SK-N-SH (cell line): Measurements from ENCODE around the gene CCN5. TPM values are rescaled to one million over a fixed set of nuclear protein-coding genes. Genes with fewer than 3 reads are reported as not detected.

Experiments
- CTCF ChIA-PET: fragments of 300-600, 350-600 bp; formaldehyde crosslinking; extraction: SDS; loops from one replicate; lab custom pipeline; 2021; lab: Yijun Ruan, JAX
- POLR2A ChIA-PET: fragments of 350-600 bp; sonication (Branson Sonifier 250); formaldehyde crosslinking; extraction: SDS; loops from one replicate; lab custom pipeline; 2020; ENCODE audit warnings: antibody characterized with exemption, inconsistent platforms; lab: Yijun Ruan, JAX
- DNase-seq: peaks from one replicate; pipeline ENCODE4 v3.0.0; 2012
- H2AFZ ChIP-seq: fragments of 200-600 bp; sonication (generic); 2 replicates; pipeline ENCODE4 v1.8.1; 2016; ENCODE audit warnings: antibody characterized with exemption, mild to moderate bottlenecking, low read depth
- H3F3A ChIP-seq: fragments of 200-600 bp; sonication (generic); replicated peaks from 2 replicates; pipeline ENCODE3; 2016; ENCODE audit warnings: antibody characterized with exemption, mild to moderate bottlenecking; ENCODE audit not compliant: insufficient read depth
- H3K27ac ChIP-seq, 2 experiments: fragments of 200-500 bp in 1 of 2; fragments of 200-600 bp in 1 of 2; sonication (Bioruptor generic) in 1 of 2; sonication (generic), shearing (Covaris generic) in 1 of 2; 2 replicates each; pipeline versions ENCODE4 v1.5.1 to v1.6.1; 2014 to 2016; ENCODE audit warnings: low read depth in 2 of 2, inconsistent platforms in 1 of 2, low read length in 1 of 2, mild to moderate bottlenecking in 1 of 2, mixed read lengths in 1 of 2
- H3K27me3 ChIP-seq: fragments of 200-600 bp; sonication (generic), shearing (Covaris generic); 2 replicates; pipeline ENCODE4 v1.6.1; 2016; ENCODE audit warnings: mixed run types; ENCODE audit not compliant: insufficient read depth
- H3K36me3 ChIP-seq, 2 experiments: fragments of 200-500 bp in 1 of 2; fragments of 200-600 bp in 1 of 2; sonication (Bioruptor generic) in 1 of 2; sonication (generic) in 1 of 2; replicated peaks in 1 of 2; 2 replicates each; pipeline versions ENCODE3 to v1.5.1; 2014 to 2016; ENCODE audit warnings: low read length in 1 of 2, mild to moderate bottlenecking in 1 of 2; ENCODE audit not compliant: insufficient read depth in 2 of 2, control insufficient read depth in 1 of 2
- H3K4me1 ChIP-seq, 2 experiments: fragments of 200-500 bp in 1 of 2; fragments of 200-600 bp in 1 of 2; sonication (Bioruptor generic) in 1 of 2; sonication (generic), shearing (Covaris generic) in 1 of 2; 2 replicates each; pipeline versions ENCODE4 v1.5.1 to v1.6.1; 2014 to 2016; ENCODE audit warnings: low read depth in 1 of 2, low read length in 1 of 2, mixed run types in 1 of 2; ENCODE audit not compliant: insufficient read depth in 2 of 2, control insufficient read depth in 1 of 2
- H3K4me2 ChIP-seq: fragments of 200-600 bp; sonication (generic), shearing (Covaris generic); 2 replicates; pipeline ENCODE4 v1.6.1; 2017; ENCODE audit warnings: mixed run types
- H3K4me3 ChIP-seq, 2 experiments: fragments of 200-500 bp in 1 of 2; fragments of 200-600 bp in 1 of 2; sonication (Bioruptor generic) in 1 of 2; sonication (generic), shearing (Covaris generic) in 1 of 2; 2 replicates each; pipeline versions ENCODE4 v1.5.1 to v1.8.1; 2014 to 2016; ENCODE audit warnings: low read depth in 2 of 2, inconsistent platforms in 1 of 2, low read length in 1 of 2, mild to moderate bottlenecking in 1 of 2, mixed read lengths in 1 of 2, moderate library complexity in 1 of 2
- H3K79me2 ChIP-seq: fragments of 200-600 bp; sonication (generic); 2 replicates; pipeline ENCODE4 v1.8.1; 2017; ENCODE audit warnings: mild to moderate bottlenecking; ENCODE audit not compliant: insufficient read depth
- H3K9ac ChIP-seq: fragments of 200-600 bp; sonication (generic); 2 replicates; pipeline ENCODE4 v1.6.1; 2017; ENCODE audit warnings: mixed run types
- H3K9me2 ChIP-seq: fragments of 200-600 bp; sonication (generic); 2 replicates; pipeline ENCODE4 v1.6.1; 2017; ENCODE audit warnings: mixed run types
- H3K9me3 ChIP-seq: fragments of 200-600 bp; sonication (generic); 2 replicates; pipeline ENCODE4 v1.6.1; 2017; ENCODE audit warnings: mixed run types, mild to moderate bottlenecking, moderate library complexity
- H4K20me1 ChIP-seq: fragments of 200-600 bp; sonication (generic); 2 replicates; pipeline ENCODE4 v1.6.1; 2017; ENCODE audit warnings: mild to moderate bottlenecking, mixed run types; ENCODE audit not compliant: insufficient read depth
- EP300 ChIP-seq, 2 experiments: IDR thresholded peaks; 2 replicates each; pipeline versions ENCODE4 v1.4.0 to v1.6.1; 2012; ENCODE audit warnings: borderline replicate concordance in 1 of 2, low read depth in 1 of 2, low read length in 1 of 2
- FOXJ3 ChIP-seq: sonication (generic); formaldehyde crosslinking; IDR thresholded peaks from 2 replicates; pipeline ENCODE4 v1.5.1; 2020; ENCODE audit warnings: mild to moderate bottlenecking, missing genetic modification reagents
- FOXM1 ChIP-seq: IDR thresholded peaks from 2 replicates; pipeline ENCODE4 v1.4.0; 2012; ENCODE audit warnings: low read depth, mild to moderate bottlenecking
- GABPA ChIP-seq: IDR thresholded peaks from 2 replicates; pipeline ENCODE4 v1.4.0; 2012; ENCODE audit warnings: low read depth, mild to moderate bottlenecking
- MXI1 ChIP-seq: IDR thresholded peaks from 2 replicates; pipeline ENCODE4 v1.6.1; 2012; ENCODE audit warnings: mild to moderate bottlenecking, low read depth, low read length, improper control_type of control experiment
- NFIC ChIP-seq: IDR thresholded peaks from 2 replicates; pipeline ENCODE4 v1.4.0; 2012; ENCODE audit warnings: borderline replicate concordance
- POLR2AphosphoS5 ChIP-seq: IDR thresholded peaks from 2 replicates; pipeline ENCODE4 v1.6.1; 2012; ENCODE audit warnings: low read depth, low read length
- SMC3 ChIP-seq: IDR thresholded peaks from 2 replicates; pipeline ENCODE4 v1.6.1; 2012; ENCODE audit warnings: low read depth, low read length, improper control_type of control experiment
- TAF1 ChIP-seq: IDR thresholded peaks from 2 replicates; pipeline ENCODE4 v1.6.1; 2012; ENCODE audit warnings: low read depth, mild to moderate bottlenecking, low read length, moderate library complexity, borderline replicate concordance
- TEAD4 ChIP-seq: IDR thresholded peaks from 2 replicates; pipeline ENCODE4 v1.4.0; 2012; ENCODE audit warnings: mild to moderate bottlenecking, borderline replicate concordance; ENCODE audit not compliant: insufficient read depth
- YY1 ChIP-seq: IDR thresholded peaks from 2 replicates; pipeline ENCODE4 v1.4.0; 2012; ENCODE audit warnings: low read depth, mild to moderate bottlenecking
- ZBTB33 ChIP-seq: IDR thresholded peaks from 2 replicates; pipeline ENCODE4 v1.4.0; 2012; ENCODE audit warnings: low read depth, borderline replicate concordance
- WGBS: methylation state at CpG from one replicate; pipeline ENCODE4 v1.1.6; 2017; ENCODE audit warnings: low lambda C conversion rate; 5-methylcytosine and 5-hydroxymethylcytosine counted together
- polyA plus RNA-seq, 3 experiments: library from polyadenylated mRNA; depleted of rRNA; stranded (reverse); fragments of >200 nt; gene quantifications; 2 replicates each; pipeline ENCODE4 v1.2.3, GENCODE V29; 2012
- TF ChIP-seq, protein P1 (sequence below): fragments of 150-350 bp; IDR thresholded peaks from 2 replicates; pipeline ENCODE4 v1.6.1; 2016; ENCODE audit warnings: mild to moderate bottlenecking, low read depth, low read length
- TF ChIP-seq, protein P2 (sequence below): IDR thresholded peaks from 2 replicates; pipeline ENCODE4 v1.6.1; 2012; ENCODE audit warnings: mild to moderate bottlenecking, low read depth, low read length, moderate library complexity
- TF ChIP-seq, protein P3 (sequence below): IDR thresholded peaks from 2 replicates; pipeline ENCODE4 v1.4.0; 2012; ENCODE audit warnings: low read depth

Gene CCN5
- polyA plus RNA-seq, 1 of the 3 experiments (the other 2 are of a cell fraction): 0.05 TPM

GRCh38 chr20:44694159-44694558, 21.0 kb upstream of the CCN5 start:
- Histone ChIP-seq H3K9me2 (no peaks in the 10 kb centered on the region), H3K36me3 (no peaks in the 10 kb centered on the region), H3K27ac (no peak overlapping the region), H3K79me2 (no peaks in the 10 kb centered on the region), H3K27me3 (no peaks in the 10 kb centered on the region), H3K4me3 (no peak overlapping the region), H3F3A (peaks cover 27% of the 10 kb centered on the region), H3K4me1 (peaks cover 11 to 19% of the 10 kb centered on the region in 2 experiments; a peak in 3 of 4 replicates), H2AFZ (no peak overlapping the region), H3K4me2 (no peak overlapping the region), H3K9me3 (no peaks in the 10 kb centered on the region), H4K20me1 (no peaks in the 10 kb centered on the region), H3K9ac (no peak overlapping the region)
- ChIA-PET POLR2A (no interaction called here), CTCF (interaction anchor here (2.1 to 3.6 kb wide), 2 partner anchors 9 to 11 kb away, joined by 8 to 19 read pairs; no protein-coding TSS in a partner anchor)
- DNase-seq: no peak
- WGBS: 92% methylated on average over 4 of the region's 4 CpGs
- TF ChIP-seq, protein P1, sequence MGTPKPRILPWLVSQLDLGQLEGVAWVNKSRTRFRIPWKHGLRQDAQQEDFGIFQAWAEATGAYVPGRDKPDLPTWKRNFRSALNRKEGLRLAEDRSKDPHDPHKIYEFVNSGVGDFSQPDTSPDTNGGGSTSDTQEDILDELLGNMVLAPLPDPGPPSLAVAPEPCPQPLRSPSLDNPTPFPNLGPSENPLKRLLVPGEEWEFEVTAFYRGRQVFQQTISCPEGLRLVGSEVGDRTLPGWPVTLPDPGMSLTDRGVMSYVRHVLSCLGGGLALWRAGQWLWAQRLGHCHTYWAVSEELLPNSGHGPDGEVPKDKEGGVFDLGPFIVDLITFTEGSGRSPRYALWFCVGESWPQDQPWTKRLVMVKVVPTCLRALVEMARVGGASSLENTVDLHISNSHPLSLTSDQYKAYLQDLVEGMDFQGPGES: no peak
- TF ChIP-seq FOXJ3 (no peak), YY1 (no peak), MXI1 (no peak), TEAD4 (no peak), SMC3 (no peak), NFIC (no peak), GABPA (no peak), TAF1 (no peak), ZBTB33 (no peak), POLR2AphosphoS5 (no peak), FOXM1 (no peak), EP300 (IDR thresholded peaks at IDR 0.05; ENCODE audit: borderline replicate concordance in 1 of 2, low read depth in 1 of 2, low read length in 1 of 2) (no peak)
- TF ChIP-seq, protein P2, sequence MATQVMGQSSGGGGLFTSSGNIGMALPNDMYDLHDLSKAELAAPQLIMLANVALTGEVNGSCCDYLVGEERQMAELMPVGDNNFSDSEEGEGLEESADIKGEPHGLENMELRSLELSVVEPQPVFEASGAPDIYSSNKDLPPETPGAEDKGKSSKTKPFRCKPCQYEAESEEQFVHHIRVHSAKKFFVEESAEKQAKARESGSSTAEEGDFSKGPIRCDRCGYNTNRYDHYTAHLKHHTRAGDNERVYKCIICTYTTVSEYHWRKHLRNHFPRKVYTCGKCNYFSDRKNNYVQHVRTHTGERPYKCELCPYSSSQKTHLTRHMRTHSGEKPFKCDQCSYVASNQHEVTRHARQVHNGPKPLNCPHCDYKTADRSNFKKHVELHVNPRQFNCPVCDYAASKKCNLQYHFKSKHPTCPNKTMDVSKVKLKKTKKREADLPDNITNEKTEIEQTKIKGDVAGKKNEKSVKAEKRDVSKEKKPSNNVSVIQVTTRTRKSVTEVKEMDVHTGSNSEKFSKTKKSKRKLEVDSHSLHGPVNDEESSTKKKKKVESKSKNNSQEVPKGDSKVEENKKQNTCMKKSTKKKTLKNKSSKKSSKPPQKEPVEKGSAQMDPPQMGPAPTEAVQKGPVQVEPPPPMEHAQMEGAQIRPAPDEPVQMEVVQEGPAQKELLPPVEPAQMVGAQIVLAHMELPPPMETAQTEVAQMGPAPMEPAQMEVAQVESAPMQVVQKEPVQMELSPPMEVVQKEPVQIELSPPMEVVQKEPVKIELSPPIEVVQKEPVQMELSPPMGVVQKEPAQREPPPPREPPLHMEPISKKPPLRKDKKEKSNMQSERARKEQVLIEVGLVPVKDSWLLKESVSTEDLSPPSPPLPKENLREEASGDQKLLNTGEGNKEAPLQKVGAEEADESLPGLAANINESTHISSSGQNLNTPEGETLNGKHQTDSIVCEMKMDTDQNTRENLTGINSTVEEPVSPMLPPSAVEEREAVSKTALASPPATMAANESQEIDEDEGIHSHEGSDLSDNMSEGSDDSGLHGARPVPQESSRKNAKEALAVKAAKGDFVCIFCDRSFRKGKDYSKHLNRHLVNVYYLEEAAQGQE: no peak
- TF ChIP-seq, protein P3, sequence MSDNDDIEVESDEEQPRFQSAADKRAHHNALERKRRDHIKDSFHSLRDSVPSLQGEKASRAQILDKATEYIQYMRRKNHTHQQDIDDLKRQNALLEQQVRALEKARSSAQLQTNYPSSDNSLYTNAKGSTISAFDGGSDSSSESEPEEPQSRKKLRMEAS: no peak
